Measurements from ENCODE around the gene TWF2.

TWF2 gene

DNA sequence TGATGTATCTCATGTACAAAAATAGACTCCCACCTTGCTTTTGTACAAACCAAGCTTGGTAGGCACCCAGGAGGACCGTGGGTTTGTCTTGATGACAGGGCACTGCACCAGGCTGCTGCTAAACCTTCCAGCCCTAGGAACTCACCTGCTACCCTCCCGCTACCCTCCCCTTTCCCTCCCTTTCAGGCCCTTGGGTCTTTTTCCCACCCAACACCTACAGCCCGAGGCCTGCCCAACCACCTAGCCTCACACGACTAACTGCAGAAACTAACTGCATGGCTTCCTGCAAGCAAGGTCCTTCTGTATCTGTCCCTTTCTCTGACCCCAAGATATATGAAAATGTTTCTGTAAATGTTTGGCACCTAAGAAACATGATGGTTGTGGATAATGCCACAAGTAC, 17.7 kb upstream of the TWF2 start:
- no peak for DNase-seq

DNA sequence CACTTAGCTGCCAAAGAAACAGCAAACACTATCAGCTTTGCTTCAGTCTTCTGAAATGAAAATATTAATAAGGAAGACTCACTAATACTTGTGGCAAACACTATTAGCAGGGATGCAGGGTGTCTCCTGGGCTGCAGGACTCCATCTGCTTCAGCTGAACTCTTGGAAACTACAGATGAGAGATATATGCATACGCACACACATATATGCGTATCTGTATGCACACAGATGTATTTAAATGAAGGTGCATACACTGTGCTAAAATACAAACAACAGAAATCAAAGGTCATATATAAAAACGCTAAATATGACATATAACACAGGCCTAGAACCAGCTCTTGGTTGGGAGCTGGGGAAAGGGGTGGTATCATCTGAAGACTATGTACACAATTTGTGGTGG, 17.2 kb upstream of the TWF2 start:
- DNase-seq = no peak

GRCh38 chr3:52254608-52255007, 15.7 kb upstream of the TWF2 start:
- DNase-seq = no peak

DNA sequence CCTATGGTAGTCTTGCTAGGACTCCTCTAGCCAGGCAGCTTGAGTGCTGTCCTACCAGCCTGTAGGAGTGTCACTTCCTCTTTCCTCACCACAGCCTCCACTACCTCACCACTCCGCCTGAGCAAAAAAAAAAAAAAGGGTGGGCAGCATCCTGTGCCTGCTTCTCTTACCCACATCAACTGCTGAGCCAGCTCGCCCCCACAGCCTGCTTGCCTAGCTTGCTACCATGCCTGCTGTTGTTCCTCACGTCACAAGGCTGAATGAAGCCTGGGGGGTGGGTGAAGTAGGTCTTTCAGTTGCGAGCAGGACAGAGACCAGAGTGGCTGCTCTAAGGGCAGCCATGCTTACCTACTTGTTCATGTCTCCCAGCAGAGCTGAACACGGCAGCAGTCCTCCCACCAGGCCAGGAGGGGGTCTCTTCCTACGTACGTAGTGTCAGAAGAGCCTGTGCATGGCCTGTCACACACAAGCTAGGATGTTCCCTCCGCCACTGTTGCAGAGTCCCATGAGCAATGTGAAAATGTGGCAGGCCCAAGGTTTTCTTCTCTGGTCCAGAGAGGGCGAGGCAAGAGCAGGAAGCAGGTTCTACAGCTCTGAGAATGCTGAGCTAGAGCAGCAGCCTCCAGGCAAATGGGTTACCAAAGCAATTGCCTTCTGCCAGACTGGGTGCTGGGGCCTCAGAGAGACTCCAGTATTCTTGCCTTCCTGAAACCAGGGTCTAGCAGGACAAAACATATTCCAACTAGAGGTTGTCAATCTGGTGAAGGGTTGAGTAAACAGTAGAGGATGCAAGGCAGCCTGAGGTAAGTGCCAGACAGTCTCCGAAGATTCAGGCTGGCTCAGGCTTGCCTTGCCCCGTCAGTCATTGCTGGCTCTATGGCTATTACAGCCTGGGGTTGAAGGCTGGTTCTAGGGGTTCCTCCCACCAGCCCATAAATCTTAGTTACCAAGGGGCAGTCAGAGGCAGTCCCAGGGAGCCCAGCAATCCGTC, 14.7 kb upstream of the TWF2 start:
- peak; percentile 9 for DNase-seq

DNA sequence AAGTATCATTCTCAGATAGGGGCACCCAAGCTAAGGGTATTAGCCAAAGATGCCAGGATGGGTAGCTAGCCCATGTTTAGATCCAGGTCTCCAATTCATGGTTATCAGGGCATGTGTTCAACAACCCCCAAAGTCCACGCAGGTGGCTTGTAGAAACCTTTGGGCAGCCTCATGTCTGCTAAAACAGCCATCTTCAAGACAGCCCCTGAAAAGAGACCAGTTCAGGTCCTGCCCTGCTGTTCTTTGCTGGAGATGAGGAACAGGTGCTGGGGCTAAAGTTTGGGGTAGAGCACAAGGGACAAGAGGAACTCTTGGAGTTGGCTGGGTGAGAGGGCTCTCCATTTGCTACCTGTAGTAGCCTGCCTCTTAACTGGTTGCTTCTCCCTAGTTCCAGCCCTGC, 11.2 kb upstream of the TWF2 start:
- no peak for DNase-seq

DNA sequence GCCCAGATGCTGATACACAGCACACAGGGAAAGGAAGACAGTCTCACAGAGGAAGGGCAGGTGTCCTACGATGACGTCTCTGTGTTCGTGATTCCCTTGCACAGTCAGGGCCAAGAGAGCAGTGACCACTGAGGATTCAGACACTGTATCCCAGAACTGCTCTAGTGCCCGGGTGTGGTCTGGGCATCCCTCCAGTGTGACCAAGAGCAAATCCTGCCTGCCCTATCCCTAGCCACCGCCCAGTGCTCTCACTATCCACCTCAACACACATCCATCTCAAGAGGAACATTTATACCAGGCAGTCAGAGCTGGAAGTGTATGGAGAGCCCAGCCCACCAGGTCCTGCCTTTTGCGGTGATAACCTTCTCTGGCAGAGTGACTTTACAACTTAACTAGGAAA, 10.7 kb upstream of the TWF2 start:
- DNase-seq = no peak

- DNase-seq = no peak
Measured at GRCh38 chr3:52248816-52249547, 10.0 kb upstream of the TWF2 start.

- no peak for DNase-seq
Measured at GRCh38 chr3:52248165-52248541, 9.2 kb upstream of the TWF2 start.

GRCh38 chr3:52247409-52248164, 8.6 kb upstream of the TWF2 start:
- DNase-seq = no peak

GRCh38 chr3:52246728-52247408, 7.9 kb upstream of the TWF2 start:
- DNase-seq = no peak

GRCh38 chr3:52246264-52246620, 7.3 kb upstream of the TWF2 start:
- no peak for DNase-seq

DNA sequence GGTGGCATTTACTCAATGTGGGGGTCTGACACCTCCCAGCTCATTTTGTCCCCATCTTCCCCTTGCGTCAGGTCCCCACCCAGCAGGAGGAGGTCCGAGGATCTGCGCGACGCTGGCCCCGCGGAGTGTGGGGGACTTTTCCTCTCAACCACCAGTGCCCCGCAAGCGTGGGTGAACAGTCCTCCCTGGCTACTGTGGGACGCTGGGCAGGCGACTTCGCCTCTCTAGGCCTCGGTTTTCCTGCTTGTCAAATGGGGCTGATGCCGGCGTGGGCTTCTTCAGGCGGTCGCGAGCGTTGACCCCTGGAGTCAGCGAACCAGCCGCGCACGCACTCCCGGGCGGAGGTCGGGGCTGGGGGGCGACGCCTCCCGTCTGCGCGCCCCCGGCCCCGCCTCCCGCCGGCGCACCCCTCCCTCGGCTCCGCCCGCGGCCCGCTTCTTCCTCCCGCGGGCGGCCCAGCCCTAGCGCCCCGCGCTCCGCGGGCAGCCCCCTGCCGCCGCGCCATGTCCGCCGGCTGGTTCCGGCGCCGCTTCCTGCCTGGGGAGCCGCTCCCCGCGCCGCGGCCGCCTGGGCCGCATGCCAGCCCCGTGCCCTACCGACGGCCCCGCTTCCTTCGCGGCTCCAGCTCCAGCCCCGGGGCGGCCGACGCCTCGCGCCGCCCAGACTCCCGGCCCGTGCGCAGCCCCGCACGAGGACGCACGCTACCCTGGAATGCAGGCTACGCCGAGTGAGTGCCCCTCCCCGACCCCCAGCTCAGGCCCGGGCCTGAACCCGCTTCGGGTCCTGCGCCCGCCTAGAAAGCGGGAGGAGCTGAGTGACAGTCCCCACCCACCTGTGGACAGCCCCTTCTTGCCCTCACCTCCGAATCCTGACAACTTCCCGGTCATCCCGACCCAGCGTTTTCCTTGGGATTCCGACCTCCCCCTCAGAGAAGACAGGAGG, 6.6 kb upstream of the TWF2 start, which contains the start of gene PPM1M:
TSS of gene PPM1M (plus strand) at position 438 of the 942 bp plus-strand sequence. CDS start at position 504, 66 bp downstream.
- DNase-seq = peak; percentile 10

- peak; percentile 19 for DNase-seq
Measured at GRCh38 chr3:52243791-52244628, 5.1 kb upstream of the TWF2 start.

- DNase-seq = no peak
Measured at GRCh38 chr3:52242039-52242438, 3.1 kb upstream of the TWF2 start.

- no peak for DNase-seq
Measured at GRCh38 chr3:52240886-52241370, 2.0 kb upstream of the TWF2 start.

GRCh38 chr3:52240059-52240885, 1.3 kb upstream of the TWF2 start:
- DNase-seq = peak; percentile 68

- DNase-seq = no peak
Measured at GRCh38 chr3:52238193-52238760, 681 bp downstream of the TWF2 start.

- DNase-seq = peak; percentile 72
Measured at GRCh38 chr3:52237657-52238172, 1.2 kb downstream of the TWF2 start.

All from midbrain (tissue), 1 donor.